Limb (tissue), 2 donors: ENCODE results near the gene BMPER.
A peak's percentile ranks its signal among the peaks of the same experiment; 100 is the strongest.

ENCODE experiments used
- DNase-seq, 2 donors: peaks; one replicate each; pipeline ENCODE4 v3.0.0-alpha.2; 2016; ENCODE audit errors: extremely low spot score in 2 of 2

Gene BMPER

GRCh38 chr7:33887266-33887975 is 17.9 kb upstream of the BMPER start:
- DNase-seq: no peak

GRCh38 chr7:33888166-33888565 is 17.2 kb upstream of the BMPER start:
- DNase-seq: no peak

- no peak for DNase-seq
Measured at GRCh38 chr7:33892945-33893344, 12.4 kb upstream of the BMPER start.

- no peak for DNase-seq
Measured at GRCh38 chr7:33893377-33893776, 12.0 kb upstream of the BMPER start.

GRCh38 chr7:33895025-33895804 is 10.1 kb upstream of the BMPER start:
- DNase-seq: peak; percentile 61 to 90

DNA sequence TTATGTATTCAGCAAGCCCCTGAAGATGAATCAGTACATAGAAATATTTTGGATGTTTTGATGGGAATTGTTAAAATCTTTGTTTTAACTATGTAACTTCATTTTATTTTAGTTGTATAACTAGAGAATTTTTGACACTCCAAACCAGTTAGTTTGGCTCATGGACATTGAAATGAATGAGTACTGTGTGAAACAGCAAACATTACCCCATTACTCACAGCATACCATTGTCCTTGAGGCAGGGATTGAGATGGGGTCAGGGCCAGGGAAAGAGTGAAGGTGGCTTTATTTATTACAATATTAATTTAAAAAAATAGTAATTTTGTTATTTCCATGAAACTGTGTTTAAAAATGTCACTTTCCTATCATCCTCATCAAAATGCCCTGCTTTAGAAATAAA is 4.8 kb upstream of the BMPER start:
- DNase-seq: no peak

GRCh38 chr7:33901199-33901598 is 4.1 kb upstream of the BMPER start:
- DNase-seq: no peak

GRCh38 chr7:33901847-33902246 is 3.5 kb upstream of the BMPER start:
- no peak for DNase-seq

- DNase-seq: no peak
Measured at GRCh38 chr7:33902746-33903145, 2.6 kb upstream of the BMPER start.

- peak in 1 of 2 donors; percentile 74 for DNase-seq
Measured at GRCh38 chr7:33903791-33904680, 1.3 kb upstream of the BMPER start.

- DNase-seq: peak; percentile 35 to 76
Measured at GRCh38 chr7:33904681-33905388, 504 bp upstream of the BMPER start.

- no peak for DNase-seq
Measured at GRCh38 chr7:33906697-33907096, 1.4 kb downstream of the BMPER start.

GRCh38 chr7:33907625-33908024 is 2.3 kb downstream of the BMPER start:
- DNase-seq: no peak

- DNase-seq: peak in 1 of 2 donors; percentile 60
Measured at GRCh38 chr7:33909318-33909717, 4.0 kb downstream of the BMPER start.

GRCh38 chr7:33909755-33910154 is 4.4 kb downstream of the BMPER start:
- DNase-seq: no peak

DNA sequence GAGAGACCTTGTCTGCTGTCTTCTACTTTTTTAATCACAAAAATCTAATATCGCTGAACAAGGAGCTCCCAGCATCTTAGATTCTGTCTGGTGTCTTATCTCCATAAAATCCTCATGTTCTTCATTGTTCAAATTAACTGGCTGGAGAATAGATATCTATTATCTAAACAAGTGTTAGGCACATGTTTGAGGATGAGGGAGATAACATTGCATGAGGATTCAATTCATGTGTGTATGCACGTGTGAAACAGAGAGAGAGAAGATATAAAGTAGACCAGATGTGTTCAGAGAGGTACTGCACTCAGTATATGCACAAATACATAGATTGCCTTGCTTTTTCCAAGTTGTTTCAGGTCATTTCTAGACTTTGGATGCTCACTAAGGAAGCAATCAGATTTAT is 5.4 kb downstream of the BMPER start:
- DNase-seq: no peak

- DNase-seq: no peak
Measured at GRCh38 chr7:33916357-33917081, 11.2 kb downstream of the BMPER start.

DNA sequence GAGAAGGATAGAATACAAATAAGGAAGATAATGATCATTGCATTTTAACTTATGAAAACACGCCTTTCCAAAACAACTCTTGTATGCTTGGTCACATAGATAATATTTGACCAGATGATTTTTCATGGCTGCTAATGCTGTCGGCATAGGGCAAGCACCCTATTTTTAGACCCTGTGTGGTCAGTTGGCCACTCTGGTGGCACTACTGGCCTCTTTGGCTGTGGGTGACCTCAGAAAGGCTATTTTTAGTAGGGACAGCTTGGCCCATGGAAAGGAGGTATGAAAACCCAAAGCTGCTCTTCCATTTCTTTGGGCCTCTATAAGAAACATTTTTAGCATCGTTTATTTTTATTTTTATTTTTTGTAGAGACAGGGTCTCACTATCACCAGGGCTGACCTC is 12.3 kb downstream of the BMPER start:
- DNase-seq: no peak

GRCh38 chr7:33918438-33919143 is 13.3 kb downstream of the BMPER start:
- DNase-seq: no peak

DNA sequence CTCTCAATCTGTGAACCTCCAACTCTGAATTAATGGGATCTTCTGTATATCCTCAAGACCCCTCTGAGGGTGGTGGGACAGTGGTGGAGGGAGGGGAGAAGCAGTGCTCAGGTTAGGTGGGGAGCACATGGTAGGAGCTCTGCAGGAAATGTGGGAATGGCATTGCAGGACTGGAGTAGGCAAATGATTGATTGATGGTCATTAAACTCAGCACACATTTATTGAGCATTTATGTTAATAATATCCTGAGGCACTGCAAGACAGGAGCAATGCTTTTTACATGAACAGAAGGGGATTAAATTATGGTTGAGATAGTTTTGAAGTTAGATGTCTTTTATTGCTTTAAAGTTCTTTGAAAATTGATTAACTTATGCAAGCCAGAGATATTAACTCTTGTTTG is 14.1 kb downstream of the BMPER start:
- no peak for DNase-seq
